ENCODE data around the gene RNASEH2B. TPM values are rescaled to one million over a fixed set of nuclear protein-coding genes. Genes with fewer than 3 reads are reported as not detected.

The RNASEH2B gene
- total and polyA plus RNA-seq, 4 donors = 7.8 to 44.1 (median 9.3) TPM

DNA sequence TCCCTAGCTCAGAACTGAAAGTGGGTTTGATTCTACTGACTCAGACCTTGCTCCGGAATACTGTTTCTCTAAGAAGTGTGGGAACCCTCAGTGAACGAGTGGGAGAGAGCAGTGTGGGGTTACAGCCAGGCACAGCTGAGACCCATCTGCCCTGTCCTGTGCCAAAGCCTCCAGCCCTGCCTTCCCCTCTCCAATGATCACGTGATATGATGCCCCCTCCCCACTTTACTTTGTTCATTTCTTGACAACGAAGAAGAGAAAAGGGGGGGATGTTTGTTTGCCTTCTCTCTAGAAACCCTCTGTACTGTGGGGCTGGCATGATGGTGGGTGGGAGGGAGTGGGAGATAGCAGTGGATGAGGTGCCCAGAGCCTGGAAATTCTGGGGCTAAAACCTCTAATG, 96.0 kb downstream of the RNASEH2B start:
- Histone ChIP-seq H3K9me3 (ENCODE audit: control insufficient read depth in 4 of 4, low read length in 3 of 4) (no peaks in the 10 kb centered on the region), H3K36me3 (ENCODE audit: control insufficient read depth in 4 of 4, insufficient read depth in 3 of 4, low read depth in 1 of 4, low read length in 3 of 4) (no peaks in the 10 kb centered on the region), H3K27me3 (ENCODE audit: control insufficient read depth in 4 of 4, insufficient read depth in 4 of 4, low read length in 3 of 4) (peaks cover 0 to 4% (median 1%) of the 10 kb centered on the region in 4 donors), H3K9ac (ENCODE audit: low read depth in 1 of 2, low read length in 2 of 2) (no peak overlapping the region), H3K27ac (ENCODE audit: low read depth in 1 of 2, low read length in 2 of 2) (no peak overlapping the region), H3K4me1 (ENCODE audit: control insufficient read depth in 4 of 4, insufficient read depth in 4 of 4, low read length in 3 of 4) (peaks cover 1 to 6% (median 5%) of the 10 kb centered on the region in 4 donors), H3K4me3 (ENCODE audit: low read depth in 1 of 3, low read length in 3 of 3) (no peak overlapping the region)
- no peak for DNase-seq (ENCODE audit: low spot score)
- no peak for TF ChIP-seq FOXA2 (IDR thresholded peaks at IDR 0.05)
- no peak for TF ChIP-seq TAF1 (conservative IDR thresholded peaks at IDR 0.05)
- no peak for TF ChIP-seq RAD21 (IDR thresholded peaks at IDR 0.05)
- no peak for TF ChIP-seq HNF4G (IDR thresholded peaks at IDR 0.05)
- TF ChIP-seq, protein P1, sequence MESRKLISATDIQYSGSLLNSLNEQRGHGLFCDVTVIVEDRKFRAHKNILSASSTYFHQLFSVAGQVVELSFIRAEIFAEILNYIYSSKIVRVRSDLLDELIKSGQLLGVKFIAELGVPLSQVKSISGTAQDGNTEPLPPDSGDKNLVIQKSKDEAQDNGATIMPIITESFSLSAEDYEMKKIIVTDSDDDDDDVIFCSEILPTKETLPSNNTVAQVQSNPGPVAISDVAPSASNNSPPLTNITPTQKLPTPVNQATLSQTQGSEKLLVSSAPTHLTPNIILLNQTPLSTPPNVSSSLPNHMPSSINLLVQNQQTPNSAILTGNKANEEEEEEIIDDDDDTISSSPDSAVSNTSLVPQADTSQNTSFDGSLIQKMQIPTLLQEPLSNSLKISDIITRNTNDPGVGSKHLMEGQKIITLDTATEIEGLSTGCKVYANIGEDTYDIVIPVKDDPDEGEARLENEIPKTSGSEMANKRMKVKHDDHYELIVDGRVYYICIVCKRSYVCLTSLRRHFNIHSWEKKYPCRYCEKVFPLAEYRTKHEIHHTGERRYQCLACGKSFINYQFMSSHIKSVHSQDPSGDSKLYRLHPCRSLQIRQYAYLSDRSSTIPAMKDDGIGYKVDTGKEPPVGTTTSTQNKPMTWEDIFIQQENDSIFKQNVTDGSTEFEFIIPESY (IDR thresholded peaks at IDR 0.05) = no peak
- TF ChIP-seq JUND (IDR thresholded peaks at IDR 0.05) = no peak
- no peak for TF ChIP-seq RXRA (IDR thresholded peaks at IDR 0.05)
- TF ChIP-seq, protein P2, sequence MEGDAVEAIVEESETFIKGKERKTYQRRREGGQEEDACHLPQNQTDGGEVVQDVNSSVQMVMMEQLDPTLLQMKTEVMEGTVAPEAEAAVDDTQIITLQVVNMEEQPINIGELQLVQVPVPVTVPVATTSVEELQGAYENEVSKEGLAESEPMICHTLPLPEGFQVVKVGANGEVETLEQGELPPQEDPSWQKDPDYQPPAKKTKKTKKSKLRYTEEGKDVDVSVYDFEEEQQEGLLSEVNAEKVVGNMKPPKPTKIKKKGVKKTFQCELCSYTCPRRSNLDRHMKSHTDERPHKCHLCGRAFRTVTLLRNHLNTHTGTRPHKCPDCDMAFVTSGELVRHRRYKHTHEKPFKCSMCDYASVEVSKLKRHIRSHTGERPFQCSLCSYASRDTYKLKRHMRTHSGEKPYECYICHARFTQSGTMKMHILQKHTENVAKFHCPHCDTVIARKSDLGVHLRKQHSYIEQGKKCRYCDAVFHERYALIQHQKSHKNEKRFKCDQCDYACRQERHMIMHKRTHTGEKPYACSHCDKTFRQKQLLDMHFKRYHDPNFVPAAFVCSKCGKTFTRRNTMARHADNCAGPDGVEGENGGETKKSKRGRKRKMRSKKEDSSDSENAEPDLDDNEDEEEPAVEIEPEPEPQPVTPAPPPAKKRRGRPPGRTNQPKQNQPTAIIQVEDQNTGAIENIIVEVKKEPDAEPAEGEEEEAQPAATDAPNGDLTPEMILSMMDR (IDR thresholded peaks at IDR 0.05; ENCODE audit: low read depth, low read length, missing input control) = no peak
- TF ChIP-seq, protein P3, sequence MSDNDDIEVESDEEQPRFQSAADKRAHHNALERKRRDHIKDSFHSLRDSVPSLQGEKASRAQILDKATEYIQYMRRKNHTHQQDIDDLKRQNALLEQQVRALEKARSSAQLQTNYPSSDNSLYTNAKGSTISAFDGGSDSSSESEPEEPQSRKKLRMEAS (IDR thresholded peaks at IDR 0.05) = no peak
- no peak for TF ChIP-seq NR2F2 (IDR thresholded peaks at IDR 0.05)
- TF ChIP-seq, protein P4, sequence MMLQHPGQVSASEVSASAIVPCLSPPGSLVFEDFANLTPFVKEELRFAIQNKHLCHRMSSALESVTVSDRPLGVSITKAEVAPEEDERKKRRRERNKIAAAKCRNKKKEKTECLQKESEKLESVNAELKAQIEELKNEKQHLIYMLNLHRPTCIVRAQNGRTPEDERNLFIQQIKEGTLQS (IDR thresholded peaks at IDR 0.05) = no peak
- TF ChIP-seq FOXA1 (IDR thresholded peaks at IDR 0.05) = no peak
- TF ChIP-seq GABPA (IDR thresholded peaks at IDR 0.05 in 1 of 2, conservative IDR thresholded peaks at IDR 0.05 in 1 of 2) = no peak
- 70% methylated on average over 4 of the region's 4 CpGs for WGBS

Other genes with a start within 250 kb of the RNASEH2B start
- gene DLEU7, start 66.1 kb upstream of the RNASEH2B start, total RNA-seq = under 1 TPM; 0.17 to 0.47 TPM
- under 1 TPM; 0.21 to 0.26 TPM for gene DLEU7, start 66.1 kb upstream of the RNASEH2B start, polyA plus RNA-seq
- gene C13orf42, start 201.5 kb downstream of the RNASEH2B start, total RNA-seq = under 1 TPM in 1 of 2 donors, not detected in 1; 0.08 TPM
- not detected for gene C13orf42, start 201.5 kb downstream of the RNASEH2B start, polyA plus RNA-seq